ENCODE results near the gene THAP12.

GRCh38 chr11:76400967-76401366 lies 20.0 kb upstream of the THAP12 start:
- TF ChIP-seq CTCF (conservative IDR thresholded peaks at IDR 0.05) (no peak), ZFX (IDR thresholded peaks at IDR 0.05) (no peak)

All from C4-2B (cell line).